Measurements from ENCODE around the gene ORAI3. TPM values are rescaled to one million over a fixed set of nuclear protein-coding genes. Genes with fewer than 3 reads are reported as not detected.

ORAI3 gene
- total RNA-seq, 1 donor from 2014 or later = 34.4 TPM

GRCh38 chr16:30947859-30948666 is 805 bp upstream of the ORAI3 start:
- peak; percentile 92 for DNase-seq (ENCODE audit: low spot score)

GRCh38 chr16:30949650-30950515 is 1.0 kb downstream of the ORAI3 start:
- peak; percentile 69 for DNase-seq (ENCODE audit: low spot score)

GRCh38 chr16:30950516-30951065 is 1.7 kb downstream of the ORAI3 start:
- no peak for DNase-seq (ENCODE audit: low spot score)

GRCh38 chr16:30951193-30951592 is 2.3 kb downstream of the ORAI3 start:
- no peak for DNase-seq (ENCODE audit: low spot score)

- DNase-seq (ENCODE audit: low spot score) = peak; percentile 66
Observed at GRCh38 chr16:30951750-30952149, 2.9 kb downstream of the ORAI3 start.

- DNase-seq (ENCODE audit: low spot score) = no peak
Observed at GRCh38 chr16:30953111-30953510, 4.2 kb downstream of the ORAI3 start.

- DNase-seq (ENCODE audit: low spot score) = peak; percentile 31
Observed at GRCh38 chr16:30953511-30954124, 4.8 kb downstream of the ORAI3 start.

GRCh38 chr16:30954993-30955392 is 6.1 kb downstream of the ORAI3 start:
- DNase-seq (ENCODE audit: low spot score) = no peak

GRCh38 chr16:30956601-30957455 is 8.0 kb downstream of the ORAI3 start:
- peak; percentile 69 for DNase-seq (ENCODE audit: low spot score)

GRCh38 chr16:30957456-30958174 is 8.7 kb downstream of the ORAI3 start, which contains the start of gene SETD1A:
SETD1A (plus strand) TSS chr16:30957754; CDS start chr16:30958732, 978 bp downstream.
- DNase-seq (ENCODE audit: low spot score) = peak; percentile 95

- no peak for DNase-seq (ENCODE audit: low spot score)
Observed at GRCh38 chr16:30958175-30959079, 9.6 kb downstream of the ORAI3 start.

GRCh38 chr16:30961384-30961783 is 12.5 kb downstream of the ORAI3 start:
- no peak for DNase-seq (ENCODE audit: low spot score)

- no peak for DNase-seq (ENCODE audit: low spot score)
Observed at GRCh38 chr16:30963925-30964511, 15.2 kb downstream of the ORAI3 start.

GRCh38 chr16:30964574-30965226 is 15.8 kb downstream of the ORAI3 start:
- DNase-seq (ENCODE audit: low spot score) = no peak

GRCh38 chr16:30965436-30965835 is 16.6 kb downstream of the ORAI3 start:
- no peak for DNase-seq (ENCODE audit: low spot score)

GRCh38 chr16:30966033-30966619 is 17.3 kb downstream of the ORAI3 start:
- no peak for DNase-seq (ENCODE audit: low spot score)

GRCh38 chr16:30967795-30968194 is 18.9 kb downstream of the ORAI3 start:
- no peak for DNase-seq (ENCODE audit: low spot score)
